Gastroesophageal sphincter (tissue), 4 donors: Measurements from ENCODE around the gene TNIP1. TPM values are rescaled to one million over a fixed set of nuclear protein-coding genes. Genes with fewer than 3 reads are reported as not detected.
A peak's percentile ranks its signal among the peaks of the same experiment; 100 is the strongest.

Experiments used
- ATAC-seq: fragments of 150-250 bp; one replicate; pipeline ENCODE4 v1.9.1; 2016; ENCODE audit warnings: mild to moderate bottlenecking, moderate library complexity
- H3K27ac ChIP-seq, 4 donors: fragments of 200-600 bp; sonication (generic) in 3 of 4; 1 replicate in 3 of 4; 2 replicates in 1 of 4; pipeline ENCODE4 v1.5.1; 2016 to 2019
- H3K27me3 ChIP-seq: fragments of 200-600 bp; sonication (generic); one replicate; pipeline ENCODE4 v1.5.1; 2019
- H3K36me3 ChIP-seq, 2 donors: fragments of 200-600 bp; sonication (generic); one replicate each; pipeline ENCODE4 v1.5.1; 2019; ENCODE audit warnings: control low read depth in 1 of 2
- H3K4me1 ChIP-seq, 3 donors: fragments of 200-600 bp; sonication (generic); 1 replicate in 2 of 3; 2 replicates in 1 of 3; pipeline ENCODE4 v1.5.1; 2016 to 2019; ENCODE audit warnings: control low read depth in 2 of 3
- H3K4me3 ChIP-seq, 2 donors: fragments of 200-600 bp; sonication (generic); one replicate each; pipeline ENCODE4 v1.5.1; 2019; ENCODE audit warnings: mild to moderate bottlenecking in 1 of 2, moderate library complexity in 1 of 2
- H3K9me3 ChIP-seq, 3 donors: fragments of 200-600 bp; sonication (generic); one replicate each; pipeline ENCODE4 v1.5.1; 2017 to 2019; ENCODE audit warnings: control low read depth in 2 of 3
- EP300 ChIP-seq: sonication (generic); formaldehyde crosslinking; IDR thresholded peaks from one replicate; pipeline ENCODE4 v1.6.1; 2017; ENCODE audit warnings: antibody characterized with exemption, mild to moderate bottlenecking
- POLR2A ChIP-seq, 2 donors: fragments of 450-650 bp; IDR thresholded peaks; one replicate each; pipeline ENCODE4 v1.6.1; 2017; ENCODE audit warnings: antibody characterized with exemption in 2 of 2, mild to moderate bottlenecking in 2 of 2, moderate library complexity in 1 of 2
- POLR2AphosphoS5 ChIP-seq: sonication (generic); formaldehyde crosslinking; IDR thresholded peaks from one replicate; pipeline ENCODE4 v1.6.1; 2017; ENCODE audit warnings: antibody characterized with exemption
- WGBS, 2 donors: methylation state at CpG; one replicate each; pipeline ENCODE4 v1.1.5; 2018; ENCODE audit warnings: low coverage in 1 of 2; 5-methylcytosine and 5-hydroxymethylcytosine counted together
- total RNA-seq, 4 donors: library from RNA; depleted of rRNA; stranded (reverse); fragments of >200 nt; gene quantifications; one replicate each; pipeline ENCODE4 v1.1.0, GENCODE V29; 2016
- TF ChIP-seq, protein P1 (sequence below), 4 experiments: fragments of 200-600 bp in 2 of 4; fragments of 450-650 bp in 2 of 4; sonication (generic) in 1 of 4; IDR thresholded peaks; one replicate each; pipeline ENCODE4 v1.5.1; 2017 to 2019; ENCODE audit warnings: antibody characterized with exemption in 4 of 4, mild to moderate bottlenecking in 2 of 4, moderate library complexity in 2 of 4

TNIP1 gene
- total RNA-seq, 4 donors from 2014 or later: 74.2 to 142 (median 97.9) TPM

GRCh38 chr5:151093476-151093889 lies 12.6 kb upstream of the TNIP1 start:
- TF ChIP-seq POLR2AphosphoS5: peak; percentile 97
- TF ChIP-seq EP300: no peak
- Histone ChIP-seq H3K27me3 (peaks cover 3% of the 10 kb centered on the region), H3K9me3 (no peaks in the 10 kb centered on the region), H3K36me3 (no peaks in the 10 kb centered on the region), H3K4me1 (peaks cover 6 to 38% (median 26%) of the 10 kb centered on the region in 3 donors), H3K27ac (peak overlapping the region in 3 of 4 donors; percentile 65 to 77 (median 69)), H3K4me3 (no peak overlapping the region)
- 27 to 72% methylated on average over 1 to 2 of the region's 2 CpGs for WGBS, 2 donors
- peak; percentile 84 for ATAC-seq

DNA sequence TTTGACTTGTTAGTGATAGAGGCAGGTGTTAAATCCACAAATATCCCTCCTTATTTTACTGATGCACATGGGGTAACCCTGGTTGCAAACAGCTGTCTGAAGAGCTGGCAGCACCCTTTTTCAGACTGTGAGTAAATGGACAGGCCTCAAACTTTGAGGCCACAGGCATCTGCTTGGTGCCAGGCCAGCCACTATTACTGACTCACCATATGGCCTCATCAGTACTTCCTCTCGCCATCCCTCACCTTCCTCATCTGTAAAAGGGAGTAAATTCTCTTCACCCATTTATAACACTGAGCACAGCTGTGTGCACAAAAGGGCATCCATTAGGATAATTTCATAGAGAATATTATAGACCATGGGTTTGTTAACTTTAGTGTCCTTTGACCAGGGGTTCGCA lies 11.9 kb upstream of the TNIP1 start:
- Histone ChIP-seq H3K27ac (peak overlapping the region in 2 of 4 donors; percentile 34 to 65), H3K9me3 (no peaks in the 10 kb centered on the region), H3K4me1 (peaks cover 6 to 38% (median 26%) of the 10 kb centered on the region in 3 donors), H3K4me3 (no peak overlapping the region), H3K27me3 (peaks cover 3% of the 10 kb centered on the region), H3K36me3 (no peaks in the 10 kb centered on the region)
- ATAC-seq: no peak
- 100% methylated on average over 1 of the region's 2 CpGs; no CpG with 5 or more reads in 1 of the 2 donors for WGBS, 2 donors
- TF ChIP-seq EP300 (no peak), POLR2AphosphoS5 (no peak), POLR2A (IDR thresholded peaks at IDR 0.05) (no peak)
- TF ChIP-seq, protein P1, sequence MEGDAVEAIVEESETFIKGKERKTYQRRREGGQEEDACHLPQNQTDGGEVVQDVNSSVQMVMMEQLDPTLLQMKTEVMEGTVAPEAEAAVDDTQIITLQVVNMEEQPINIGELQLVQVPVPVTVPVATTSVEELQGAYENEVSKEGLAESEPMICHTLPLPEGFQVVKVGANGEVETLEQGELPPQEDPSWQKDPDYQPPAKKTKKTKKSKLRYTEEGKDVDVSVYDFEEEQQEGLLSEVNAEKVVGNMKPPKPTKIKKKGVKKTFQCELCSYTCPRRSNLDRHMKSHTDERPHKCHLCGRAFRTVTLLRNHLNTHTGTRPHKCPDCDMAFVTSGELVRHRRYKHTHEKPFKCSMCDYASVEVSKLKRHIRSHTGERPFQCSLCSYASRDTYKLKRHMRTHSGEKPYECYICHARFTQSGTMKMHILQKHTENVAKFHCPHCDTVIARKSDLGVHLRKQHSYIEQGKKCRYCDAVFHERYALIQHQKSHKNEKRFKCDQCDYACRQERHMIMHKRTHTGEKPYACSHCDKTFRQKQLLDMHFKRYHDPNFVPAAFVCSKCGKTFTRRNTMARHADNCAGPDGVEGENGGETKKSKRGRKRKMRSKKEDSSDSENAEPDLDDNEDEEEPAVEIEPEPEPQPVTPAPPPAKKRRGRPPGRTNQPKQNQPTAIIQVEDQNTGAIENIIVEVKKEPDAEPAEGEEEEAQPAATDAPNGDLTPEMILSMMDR (IDR thresholded peaks at IDR 0.05): no peak

DNA sequence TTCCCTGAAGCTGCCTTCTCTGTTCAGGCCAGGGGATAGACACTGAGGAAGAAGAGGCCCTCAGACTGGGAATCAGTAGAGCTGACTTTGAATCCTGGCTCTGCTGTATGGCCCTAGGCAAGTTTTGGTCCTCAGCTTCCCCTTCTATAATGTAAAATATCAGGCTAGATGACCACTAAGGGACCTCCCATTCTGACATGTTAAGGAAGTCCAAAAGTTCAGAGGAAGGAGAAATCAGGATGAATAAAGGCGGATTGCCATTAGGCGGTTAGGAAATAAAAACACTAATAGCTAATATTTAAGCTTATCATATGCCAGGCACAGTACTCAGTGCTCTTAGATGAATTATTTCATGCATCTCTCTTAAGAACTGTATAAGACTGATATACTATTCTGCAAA lies 8.9 kb upstream of the TNIP1 start:
- peaks cover 4 to 47% (median 27%) of the 10 kb centered on the region in 3 donors for H3K4me1 ChIP-seq
- peaks cover 3% of the 10 kb centered on the region for H3K27me3 ChIP-seq
- no peaks in the 10 kb centered on the region for H3K9me3 ChIP-seq
- no peaks in the 10 kb centered on the region for H3K36me3 ChIP-seq
- H3K4me3 ChIP-seq: no peak overlapping the region
- H3K27ac ChIP-seq: no peak overlapping the region
- no peak for ATAC-seq
- no peak for TF ChIP-seq EP300
- TF ChIP-seq POLR2A (IDR thresholded peaks at IDR 0.05): no peak
- TF ChIP-seq POLR2AphosphoS5: no peak
- TF ChIP-seq, protein P1 (IDR thresholded peaks at IDR 0.05): no peak
- 42 to 82% methylated on average over 2 of the region's 2 CpGs for WGBS, 2 donors

DNA sequence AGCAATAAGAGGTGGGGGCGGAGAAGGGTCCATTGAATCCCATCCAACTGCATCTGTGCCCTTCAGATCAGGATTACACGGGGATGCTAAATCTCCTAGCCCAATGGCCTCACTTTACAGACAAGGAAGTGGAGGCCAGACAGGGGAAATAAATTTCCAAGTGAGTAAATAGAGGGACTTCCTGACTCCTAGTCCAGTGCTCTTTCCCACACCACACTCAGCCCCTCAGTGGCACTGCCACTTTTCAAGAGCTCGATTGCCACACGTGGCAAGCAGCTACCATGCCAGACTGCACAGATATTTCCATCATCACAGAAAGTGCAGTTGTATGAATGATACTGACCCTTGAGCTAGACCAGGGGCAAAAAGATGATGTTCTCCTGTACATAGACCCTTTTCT lies 8.2 kb upstream of the TNIP1 start:
- Histone ChIP-seq H3K27me3 (peaks cover 3% of the 10 kb centered on the region), H3K4me3 (no peak overlapping the region), H3K9me3 (no peaks in the 10 kb centered on the region), H3K4me1 (peaks cover 2 to 39% (median 19%) of the 10 kb centered on the region in 3 donors), H3K27ac (no peak overlapping the region), H3K36me3 (no peaks in the 10 kb centered on the region)
- 74 to 86% methylated on average over 4 of the region's 4 CpGs for WGBS, 2 donors
- no peak for ATAC-seq
- TF ChIP-seq EP300: no peak
- no peak for TF ChIP-seq POLR2AphosphoS5
- TF ChIP-seq POLR2A (IDR thresholded peaks at IDR 0.05): no peak
- TF ChIP-seq, protein P1 (IDR thresholded peaks at IDR 0.05): no peak

DNA sequence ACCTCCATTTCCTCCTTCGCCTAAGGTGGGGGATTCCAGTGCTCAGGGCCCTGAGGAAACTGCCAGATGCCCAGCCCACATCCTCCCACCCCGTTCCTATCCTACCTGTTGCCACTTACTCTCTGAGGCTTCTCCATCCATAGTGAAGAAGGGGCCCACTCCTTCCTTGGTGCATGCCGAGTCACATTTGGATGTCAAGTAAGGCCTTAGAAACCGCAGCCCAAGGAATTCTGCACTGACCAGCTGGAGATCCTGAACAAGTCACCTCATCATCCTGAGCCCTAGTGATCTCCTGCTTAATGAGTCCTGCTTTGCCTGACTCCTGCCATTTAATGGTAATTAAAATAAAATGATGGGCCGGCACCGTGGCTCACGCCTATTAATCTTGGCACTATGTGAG lies 6.7 kb upstream of the TNIP1 start:
- no peaks in the 10 kb centered on the region for H3K9me3 ChIP-seq
- WGBS, 2 donors: 100% methylated on average over 1 of the region's 7 CpGs
- H3K27ac ChIP-seq: no peak overlapping the region
- ATAC-seq: no peak
- H3K27me3 ChIP-seq: peaks cover 3% of the 10 kb centered on the region
- no peaks in the 10 kb centered on the region for H3K36me3 ChIP-seq
- H3K4me1 ChIP-seq: peaks cover 0 to 31% (median 13%) of the 10 kb centered on the region in 3 donors
- TF ChIP-seq, protein P1 (IDR thresholded peaks at IDR 0.05): no peak
- TF ChIP-seq POLR2A (IDR thresholded peaks at IDR 0.05): no peak
- TF ChIP-seq POLR2AphosphoS5: no peak
- no peak for TF ChIP-seq EP300
- no peak overlapping the region for H3K4me3 ChIP-seq
